HAP-1 (cell line): ENCODE measurements around the gene HLA-A.
"Not testable (repeated sequence)": the region's sequence is repeated elsewhere in the genome, so short reads cannot be mapped to it uniquely, and the experiment has no call there.

Source experiments
- DNase-seq, 2 experiments: peaks; one replicate each; pipeline ENCODE4 v3.0.0-alpha.2; 2016 to 2020; ENCODE audit warnings: low spot score in 2 of 2
- H3K27me3 ChIP-seq: fragments of 250-450 bp; sonication (Bioruptor Pico); 2 replicates; pipeline ENCODE4 v1.5.1; 2020; ENCODE audit warnings: low read depth, mild to moderate bottlenecking, moderate library complexity
- H3K36me3 ChIP-seq: fragments of 250-450 bp; sonication (Bioruptor Pico); replicated peaks from 2 replicates; pipeline ENCODE4 v1.5.1; 2020; ENCODE audit warnings: mild to moderate bottlenecking
- H3K4me1 ChIP-seq: fragments of 250-450 bp; sonication (Bioruptor Pico); 2 replicates; pipeline ENCODE4 v1.5.1; 2020; ENCODE audit warnings: mild to moderate bottlenecking
- H3K4me3 ChIP-seq: fragments of 250-450 bp; sonication (Bioruptor Pico); 2 replicates; pipeline ENCODE4 v1.5.1; 2020; ENCODE audit warnings: mild to moderate bottlenecking, moderate library complexity
- H3K9me3 ChIP-seq: fragments of 250-450 bp; sonication (Bioruptor Pico); 2 replicates; pipeline ENCODE4 v1.5.1; 2020; ENCODE audit warnings: mild to moderate bottlenecking, moderate library complexity
- in situ Hi-C: fragments of 300-500 bp; cut with MboI; formaldehyde crosslinking; loops from 3 replicates; pipeline ENCODE4 v1.14.3; 2020; ENCODE audit warnings: low sequenced_read_pairs, inconsistent platforms, mixed read lengths

HLA-A gene

GRCh38 chr6:29976253-29976587 lies 33.9 kb downstream of the HLA-A start:
- Histone ChIP-seq H3K9me3 (no peaks in the 10 kb centered on the region), H3K4me3 (peak overlapping the region; percentile 27), H3K4me1 (peaks cover 3% of the 10 kb centered on the region; the same call in 1 of the 2 replicates), H3K27me3 (no peaks in the 10 kb centered on the region), H3K36me3 (no peaks in the 10 kb centered on the region)
- in situ Hi-C loops: no loop called here
- no peak for DNase-seq

GRCh38 chr6:29976588-29977424 lies 34.5 kb downstream of the HLA-A start:
- Histone ChIP-seq H3K9me3 (no peaks in the 10 kb centered on the region), H3K36me3 (no peaks in the 10 kb centered on the region), H3K4me1 (peaks cover 3% of the 10 kb centered on the region; the same call in 1 of the 2 replicates), H3K4me3 (peak overlapping the region; percentile 27), H3K27me3 (no peaks in the 10 kb centered on the region)
- in situ Hi-C loops: no loop called here
- peak; percentile 55 to 78 for DNase-seq

GRCh38 chr6:29977425-29977727 lies 35.0 kb downstream of the HLA-A start:
- Histone ChIP-seq H3K27me3 (no peaks in the 10 kb centered on the region), H3K36me3 (no peaks in the 10 kb centered on the region), H3K9me3 (no peaks in the 10 kb centered on the region), H3K4me1 (peaks cover 3% of the 10 kb centered on the region; the same call in 1 of the 2 replicates), H3K4me3 (peak overlapping the region; percentile 26)
- no peak for DNase-seq
- in situ Hi-C loops: no loop called here

GRCh38 chr6:29980013-29980412 lies 37.7 kb downstream of the HLA-A start:
- H3K4me1 ChIP-seq, H3K36me3 ChIP-seq, H3K4me3 ChIP-seq, DNase-seq, H3K9me3 ChIP-seq, in situ Hi-C loops, H3K27me3 ChIP-seq: not testable (repeated sequence)

- in situ Hi-C loops: no loop called here
These were observed 38.2 kb downstream of the HLA-A start for GRCh38 chr6:29980511-29980910.

GRCh38 chr6:29981211-29981812 lies 39.0 kb downstream of the HLA-A start:
- in situ Hi-C loops: no loop called here
- no peaks in the 10 kb centered on the region for H3K36me3 ChIP-seq
- no peak for DNase-seq
- H3K9me3 ChIP-seq: no peaks in the 10 kb centered on the region
- H3K4me1 ChIP-seq: peaks cover 3% of the 10 kb centered on the region; the same call in 1 of the 2 replicates
- H3K4me3 ChIP-seq: no peak overlapping the region
- no peaks in the 10 kb centered on the region for H3K27me3 ChIP-seq

More at GRCh38 chr6:29980511-29980910, 38.2 kb downstream of the HLA-A start:
- Histone ChIP-seq H3K4me1 (peaks cover 3% of the 10 kb centered on the region; the same call in 1 of the 2 replicates), H3K36me3 (no peaks in the 10 kb centered on the region), H3K9me3 (no peaks in the 10 kb centered on the region), H3K4me3 (no peak overlapping the region), H3K27me3 (no peaks in the 10 kb centered on the region)
- DNase-seq: no peak

- Histone ChIP-seq H3K4me3 (no peak overlapping the region), H3K36me3 (no peaks in the 10 kb centered on the region), H3K9me3 (no peaks in the 10 kb centered on the region), H3K4me1 (peaks cover 3% of the 10 kb centered on the region; the same call in 1 of the 2 replicates), H3K27me3 (no peaks in the 10 kb centered on the region)
- in situ Hi-C loops: no loop called here
- DNase-seq: no peak
These were observed 39.8 kb downstream of the HLA-A start for GRCh38 chr6:29982097-29982496.

- Histone ChIP-seq H3K36me3 (no peaks in the 10 kb centered on the region), H3K4me3 (no peak overlapping the region), H3K9me3 (no peaks in the 10 kb centered on the region), H3K4me1 (no peaks in the 10 kb centered on the region), H3K27me3 (no peaks in the 10 kb centered on the region)
- in situ Hi-C loops: no loop called here
- no peak for DNase-seq
These were observed 41.9 kb downstream of the HLA-A start for GRCh38 chr6:29984232-29984631.

- H3K4me1 ChIP-seq: peaks cover under 1% of the 10 kb centered on the region; the same call in 1 of the 2 replicates
- H3K36me3 ChIP-seq: no peaks in the 10 kb centered on the region
- in situ Hi-C loops: no loop called here
- H3K4me3 ChIP-seq: no peak overlapping the region
- DNase-seq: no peak
- no peaks in the 10 kb centered on the region for H3K9me3 ChIP-seq
- H3K27me3 ChIP-seq: no peaks in the 10 kb centered on the region
These were observed 42.7 kb downstream of the HLA-A start for GRCh38 chr6:29984992-29985391.

- H3K9me3 ChIP-seq: no peaks in the 10 kb centered on the region
- no peaks in the 10 kb centered on the region for H3K36me3 ChIP-seq
- no peaks in the 10 kb centered on the region for H3K27me3 ChIP-seq
- no peak overlapping the region for H3K4me3 ChIP-seq
- DNase-seq: no peak
- in situ Hi-C loops: no loop called here
- peaks cover 3% of the 10 kb centered on the region; the same call in 1 of the 2 replicates for H3K4me1 ChIP-seq
These were observed 43.9 kb downstream of the HLA-A start for GRCh38 chr6:29986179-29986781.

- Histone ChIP-seq H3K27me3 (no peaks in the 10 kb centered on the region), H3K4me1 (peaks cover 3% of the 10 kb centered on the region; the same call in 1 of the 2 replicates), H3K4me3 (no peak overlapping the region), H3K36me3 (no peaks in the 10 kb centered on the region), H3K9me3 (no peaks in the 10 kb centered on the region)
- no peak for DNase-seq
- in situ Hi-C loops: no loop called here
These were observed 46.9 kb downstream of the HLA-A start for GRCh38 chr6:29989211-29989610.

- H3K27me3 ChIP-seq: no peaks in the 10 kb centered on the region
- H3K4me1 ChIP-seq: peaks cover 3% of the 10 kb centered on the region; the same call in 1 of the 2 replicates
- in situ Hi-C loops: no loop called here
- no peaks in the 10 kb centered on the region for H3K36me3 ChIP-seq
- DNase-seq: no peak
- H3K9me3 ChIP-seq: no peaks in the 10 kb centered on the region
- H3K4me3 ChIP-seq: no peak overlapping the region
These were observed 48.6 kb downstream of the HLA-A start for GRCh38 chr6:29990931-29991330.

- in situ Hi-C loops: no loop called here
These were observed 50.5 kb downstream of the HLA-A start for GRCh38 chr6:29992807-29993206.

GRCh38 chr6:29994826-29995225 lies 52.5 kb downstream of the HLA-A start:
- Histone ChIP-seq H3K4me1 (peaks cover 3% of the 10 kb centered on the region; the same call in 1 of the 2 replicates), H3K36me3 (no peaks in the 10 kb centered on the region), H3K9me3 (no peaks in the 10 kb centered on the region), H3K4me3 (no peak overlapping the region), H3K27me3 (no peaks in the 10 kb centered on the region)
- no peak for DNase-seq
- in situ Hi-C loops: no loop called here

More at GRCh38 chr6:29992807-29993206, 50.5 kb downstream of the HLA-A start:
- Histone ChIP-seq H3K36me3 (no peaks in the 10 kb centered on the region), H3K27me3 (no peaks in the 10 kb centered on the region), H3K4me3 (no peak overlapping the region), H3K9me3 (no peaks in the 10 kb centered on the region), H3K4me1 (peaks cover 3% of the 10 kb centered on the region; the same call in 1 of the 2 replicates)
- no peak for DNase-seq
